Right kidney (tissue), 1 donor: ENCODE data around the gene CRHR1.

Experiments used
- DNase-seq: peaks from one replicate; pipeline ENCODE4 v3.0.0-alpha.2; 2016

Gene CRHR1

GRCh38 chr17:45789874-45790273, 5.8 kb downstream of the CRHR1 start:
- DNase-seq = no peak

GRCh38 chr17:45790296-45790922, 6.3 kb downstream of the CRHR1 start:
- DNase-seq = no peak

DNA sequence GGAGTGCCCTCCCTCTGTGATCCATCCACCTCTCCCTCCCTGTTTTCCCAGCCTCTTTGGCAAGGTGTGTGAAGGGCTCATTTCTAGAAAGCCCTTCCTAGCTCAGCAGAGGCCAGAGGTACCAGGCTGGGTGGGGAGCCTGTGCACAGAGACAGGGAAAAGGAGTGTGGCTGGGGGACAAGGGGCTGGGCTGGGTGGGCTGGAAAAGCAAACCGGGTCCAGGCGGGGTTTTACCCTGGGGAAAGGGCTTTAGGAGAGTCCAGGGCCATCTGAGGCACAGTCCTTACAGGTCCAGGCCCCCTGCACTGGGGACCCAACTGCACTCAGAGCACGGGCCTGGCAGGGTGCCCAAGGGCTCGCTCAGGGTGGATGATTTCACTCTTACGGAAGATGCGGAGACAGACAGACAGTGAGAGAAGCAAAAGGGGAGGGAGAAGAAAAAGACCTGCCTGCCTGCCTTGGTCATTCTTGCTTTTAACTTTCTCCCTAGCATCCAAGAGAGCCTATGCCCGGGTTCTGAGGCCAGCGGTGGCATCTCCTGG, 7.0 kb downstream of the CRHR1 start:
- DNase-seq = no peak

GRCh38 chr17:45791935-45792334, 7.8 kb downstream of the CRHR1 start:
- no peak for DNase-seq

- no peak for DNase-seq
Measured at GRCh38 chr17:45792437-45792836, 8.3 kb downstream of the CRHR1 start.

DNA sequence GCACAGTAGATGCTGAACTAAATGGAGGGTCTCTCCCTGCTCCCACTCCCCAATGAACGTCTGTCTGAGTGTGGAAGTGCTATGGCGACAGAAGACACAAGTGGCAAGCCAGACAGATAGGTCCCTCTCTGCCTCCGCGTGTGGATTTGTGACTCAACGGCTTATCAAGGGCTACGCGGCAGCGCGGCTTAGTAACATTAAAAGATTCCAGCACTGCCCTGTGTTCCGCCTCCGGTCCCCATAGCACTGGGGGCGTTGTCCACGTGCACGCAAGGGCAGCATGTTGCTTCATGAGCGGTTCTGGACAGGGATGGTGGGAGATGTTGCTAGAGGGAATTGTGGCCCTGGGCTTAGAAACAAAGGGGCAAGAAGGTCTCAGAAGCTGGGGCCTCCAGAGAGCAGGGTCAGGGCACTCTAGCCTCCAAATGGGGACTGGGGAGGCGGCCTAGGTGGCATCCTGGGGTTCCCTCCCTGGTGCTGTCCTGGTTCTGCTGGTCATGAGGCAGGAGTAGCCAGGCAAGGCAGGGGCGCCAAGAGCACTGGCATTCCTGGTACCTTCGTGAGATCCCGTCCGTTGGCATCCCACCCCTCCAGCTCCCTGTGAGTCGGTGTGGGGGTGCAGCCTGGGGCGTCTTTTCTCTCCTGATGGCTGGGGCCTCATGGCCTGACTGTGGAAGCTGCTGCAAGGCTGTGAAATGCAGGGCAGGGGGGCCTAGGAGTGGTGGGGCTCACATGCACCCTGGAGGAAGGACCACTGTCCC, 9.1 kb downstream of the CRHR1 start:
- DNase-seq = no peak

GRCh38 chr17:45793999-45794540, 9.9 kb downstream of the CRHR1 start:
- no peak for DNase-seq

GRCh38 chr17:45794840-45795239, 10.7 kb downstream of the CRHR1 start:
- DNase-seq = no peak

DNA sequence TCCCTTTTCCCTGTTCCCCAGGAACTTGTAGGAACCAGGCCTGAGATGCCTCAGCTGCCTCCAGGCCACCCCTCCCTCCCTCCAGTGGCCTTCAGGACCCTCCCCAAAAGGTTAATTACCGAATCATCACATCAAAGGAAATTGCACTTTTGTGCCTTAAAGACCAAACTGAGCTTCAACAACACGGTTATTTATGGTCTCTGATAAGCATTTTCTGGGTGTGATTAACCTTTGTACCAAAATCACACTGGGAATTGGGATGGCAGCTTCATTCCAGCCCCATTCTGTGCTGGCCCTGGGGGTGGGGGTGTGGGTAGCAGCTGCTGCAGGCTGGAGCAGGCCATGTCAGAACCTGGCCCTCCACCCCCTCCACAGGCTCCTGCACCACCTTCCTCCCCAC, 16.7 kb downstream of the CRHR1 start:
- no peak for DNase-seq

- no peak for DNase-seq
Measured at GRCh38 chr17:45801421-45801820, 17.3 kb downstream of the CRHR1 start.

DNA sequence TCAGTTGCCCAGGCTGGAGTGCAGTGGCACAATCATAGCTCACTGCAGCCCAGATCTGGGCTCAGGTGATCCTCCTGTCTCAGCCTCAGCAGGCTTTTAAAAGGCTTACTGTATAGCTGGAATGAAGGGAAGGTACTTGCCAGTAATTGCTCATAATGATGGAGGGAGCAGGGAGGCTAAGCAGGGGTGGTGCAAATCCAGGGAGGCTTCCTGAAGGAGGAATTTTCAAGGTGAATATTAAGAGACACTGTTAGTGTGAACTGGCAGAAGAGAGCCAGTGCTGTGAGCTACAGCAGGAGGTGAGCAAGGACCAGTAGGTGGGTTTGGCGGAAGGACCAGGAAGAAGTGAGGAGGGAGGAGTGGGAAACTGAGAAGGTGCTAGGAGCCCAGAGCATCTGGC, 24.7 kb downstream of the CRHR1 start:
- no peak for DNase-seq

GRCh38 chr17:45809499-45809898, 25.4 kb downstream of the CRHR1 start:
- no peak for DNase-seq

- DNase-seq = no peak
Measured at GRCh38 chr17:45812102-45812501, 28.0 kb downstream of the CRHR1 start.

- DNase-seq = no peak
Measured at GRCh38 chr17:45813048-45813725, 29.1 kb downstream of the CRHR1 start.

GRCh38 chr17:45814622-45815606, 30.8 kb downstream of the CRHR1 start:
- no peak for DNase-seq

GRCh38 chr17:45815752-45816151, 31.6 kb downstream of the CRHR1 start:
- no peak for DNase-seq

DNA sequence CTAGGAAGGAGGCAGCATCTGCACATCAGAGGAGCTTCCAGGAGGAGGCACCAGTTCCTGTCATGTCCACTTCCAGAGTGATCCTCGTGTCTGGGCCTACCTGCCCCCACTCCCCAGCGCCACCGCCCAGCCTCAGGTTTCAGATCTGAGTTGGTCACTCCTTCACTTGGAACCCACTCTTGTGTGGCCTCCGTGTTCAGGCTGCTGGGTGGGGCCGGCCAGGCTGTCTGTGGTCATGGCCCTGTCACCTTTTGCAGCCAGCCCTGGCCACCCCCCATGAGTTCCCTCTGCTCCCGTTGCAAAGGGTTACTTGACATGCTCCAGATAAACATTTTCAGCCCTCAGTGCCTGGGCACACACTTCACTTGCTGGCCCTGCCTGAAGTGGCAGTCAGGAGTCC, 33.9 kb downstream of the CRHR1 start:
- DNase-seq = no peak

DNA sequence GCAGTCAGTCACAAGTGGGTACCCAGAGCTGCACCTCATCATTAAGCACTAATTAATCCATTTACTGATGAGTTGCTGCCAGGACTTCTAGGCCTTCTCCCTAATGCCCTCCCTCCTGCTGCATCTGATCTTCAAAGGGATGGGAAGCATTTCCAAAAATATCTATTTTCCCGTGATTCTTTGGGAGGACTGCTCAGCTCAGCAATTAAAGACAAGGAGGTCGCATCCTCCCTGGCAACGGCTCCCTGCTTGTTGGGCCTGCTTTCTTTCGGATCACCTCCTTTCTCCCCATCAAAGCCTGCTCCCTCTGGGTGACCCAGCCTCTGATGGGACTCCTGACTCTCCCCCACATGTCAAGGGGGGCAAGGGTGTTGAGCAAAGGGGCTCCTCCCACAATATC, 34.6 kb downstream of the CRHR1 start:
- DNase-seq = no peak

GRCh38 chr17:45819632-45820031, 35.5 kb downstream of the CRHR1 start:
- DNase-seq = no peak

GRCh38 chr17:45820052-45820780, 36.1 kb downstream of the CRHR1 start:
- DNase-seq = no peak

DNA sequence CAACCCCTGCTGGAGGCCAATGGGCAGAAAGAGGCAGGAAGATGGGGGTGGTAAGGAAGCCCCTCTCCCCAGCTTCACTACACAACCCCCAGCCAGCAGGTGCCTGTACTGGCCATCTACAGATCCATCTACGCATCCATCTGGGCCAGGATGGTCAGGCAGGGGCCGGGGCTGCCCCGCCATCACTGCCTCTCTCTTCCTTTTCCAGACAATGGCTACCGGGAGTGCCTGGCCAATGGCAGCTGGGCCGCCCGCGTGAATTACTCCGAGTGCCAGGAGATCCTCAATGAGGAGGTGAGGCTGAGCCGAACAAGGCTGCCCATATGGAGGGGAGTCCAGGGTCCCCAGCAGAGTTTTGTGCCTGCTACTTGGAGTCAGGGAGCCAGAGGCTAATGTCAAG, 37.0 kb downstream of the CRHR1 start:
- no peak for DNase-seq
